Lower leg skin (tissue), 4 donors: ENCODE measurements around the gene EVL. TPM values are rescaled to one million over a fixed set of nuclear protein-coding genes. Genes with fewer than 3 reads are reported as not detected.

Experiments used
- DNase-seq, 2 donors: peaks; one replicate each; pipeline ENCODE4 v3.0.0-alpha.2; 2019; ENCODE audit warnings: low spot score in 2 of 2
- H3K4me3 ChIP-seq: fragments of 200-600 bp; sonication (generic); 2 replicates; pipeline ENCODE4 v1.5.1; 2017; ENCODE audit warnings: mild to moderate bottlenecking, low read depth; ENCODE audit not compliant: poor library complexity, severe bottlenecking
- POLR2A ChIP-seq, 2 donors: fragments of 450-650 bp; IDR thresholded peaks; one replicate each; pipeline ENCODE4 v1.6.1; 2016 to 2017; ENCODE audit warnings: antibody characterized with exemption in 2 of 2, mild to moderate bottlenecking in 1 of 2, moderate library complexity in 1 of 2
- WGBS, 2 donors: methylation state at CpG; one replicate each; pipeline ENCODE4 v1.1.5; 2018; 5-methylcytosine and 5-hydroxymethylcytosine counted together
- intact Hi-C: fragments of 100-400 bp; cut with DNase I; formaldehyde crosslinking; loops from one replicate; pipeline ENCODE4 v1.15.0; 2023; ENCODE audit warnings: low total_unique reads
- total RNA-seq, 4 donors: library from RNA; depleted of rRNA; stranded (reverse); fragments of >200 nt; gene quantifications; one replicate each; pipeline ENCODE4 v1.1.0, GENCODE V29; 2016
- TF ChIP-seq, protein P1 (sequence below), 3 donors: fragments of 450-650 bp; IDR thresholded peaks; one replicate each; pipeline ENCODE4 v1.5.1; 2016; ENCODE audit warnings: antibody characterized with exemption in 3 of 3, mild to moderate bottlenecking in 3 of 3, moderate library complexity in 2 of 3

EVL gene
- total RNA-seq, 4 donors from 2014 or later = 26.4 to 51.4 (median 40.9) TPM

DNA sequence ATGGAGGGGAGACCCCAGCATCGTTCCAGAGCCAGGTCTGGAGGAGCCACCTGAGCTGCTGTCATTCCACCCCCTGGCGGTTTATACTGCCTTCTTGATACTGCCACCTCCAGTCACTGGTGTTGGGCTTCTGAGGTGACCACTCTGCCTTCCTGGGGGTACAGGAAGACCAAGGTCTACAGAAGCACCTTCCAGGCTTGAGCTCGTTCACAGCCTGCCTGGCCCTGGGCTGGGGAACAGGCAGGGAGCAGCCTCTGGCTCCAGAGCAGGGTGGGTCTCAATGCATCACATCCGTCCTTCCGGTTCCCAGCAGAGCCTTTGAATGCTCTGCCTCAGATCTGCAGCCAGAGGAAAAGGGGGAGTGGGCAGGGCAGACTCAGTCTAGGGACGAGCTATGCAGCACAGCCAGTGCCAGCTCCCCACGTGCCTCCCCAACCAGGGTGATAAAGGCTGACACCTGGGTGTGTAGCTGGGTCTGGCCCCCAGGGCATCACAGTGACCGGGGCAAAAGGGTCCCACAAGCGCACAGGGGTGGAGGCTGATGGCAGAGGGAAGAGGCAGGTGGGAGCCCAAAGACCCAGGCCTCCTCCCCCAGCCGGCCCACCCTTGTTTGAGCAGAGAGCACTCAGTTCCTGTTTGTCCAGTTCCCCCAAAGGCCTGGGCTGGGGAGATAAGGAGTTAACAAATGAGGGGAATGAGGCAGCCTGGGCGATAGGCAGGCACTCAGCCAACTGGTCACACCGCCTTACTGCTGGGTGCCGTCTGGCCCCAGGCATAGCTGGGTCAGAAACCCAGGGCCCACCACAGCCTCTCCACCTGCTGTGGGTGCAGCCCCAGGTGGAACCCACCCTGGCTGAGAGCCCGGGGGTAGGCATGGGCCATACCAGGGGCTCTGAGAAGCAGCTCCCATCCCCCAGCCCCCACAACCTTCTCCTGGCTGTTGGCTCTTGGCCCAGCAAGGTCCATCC lies 77.1 kb downstream of the EVL start:
- DNase-seq = no peak
- WGBS, 2 donors = 63 to 72% methylated on average over 12 of the region's 14 CpGs
- intact Hi-C loops = no loop called here
- TF ChIP-seq, protein P1, sequence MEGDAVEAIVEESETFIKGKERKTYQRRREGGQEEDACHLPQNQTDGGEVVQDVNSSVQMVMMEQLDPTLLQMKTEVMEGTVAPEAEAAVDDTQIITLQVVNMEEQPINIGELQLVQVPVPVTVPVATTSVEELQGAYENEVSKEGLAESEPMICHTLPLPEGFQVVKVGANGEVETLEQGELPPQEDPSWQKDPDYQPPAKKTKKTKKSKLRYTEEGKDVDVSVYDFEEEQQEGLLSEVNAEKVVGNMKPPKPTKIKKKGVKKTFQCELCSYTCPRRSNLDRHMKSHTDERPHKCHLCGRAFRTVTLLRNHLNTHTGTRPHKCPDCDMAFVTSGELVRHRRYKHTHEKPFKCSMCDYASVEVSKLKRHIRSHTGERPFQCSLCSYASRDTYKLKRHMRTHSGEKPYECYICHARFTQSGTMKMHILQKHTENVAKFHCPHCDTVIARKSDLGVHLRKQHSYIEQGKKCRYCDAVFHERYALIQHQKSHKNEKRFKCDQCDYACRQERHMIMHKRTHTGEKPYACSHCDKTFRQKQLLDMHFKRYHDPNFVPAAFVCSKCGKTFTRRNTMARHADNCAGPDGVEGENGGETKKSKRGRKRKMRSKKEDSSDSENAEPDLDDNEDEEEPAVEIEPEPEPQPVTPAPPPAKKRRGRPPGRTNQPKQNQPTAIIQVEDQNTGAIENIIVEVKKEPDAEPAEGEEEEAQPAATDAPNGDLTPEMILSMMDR (IDR thresholded peaks at IDR 0.05) = no peak
- TF ChIP-seq POLR2A (IDR thresholded peaks at IDR 0.05) = no peak
- H3K4me3 ChIP-seq = no peak overlapping the region

DNA sequence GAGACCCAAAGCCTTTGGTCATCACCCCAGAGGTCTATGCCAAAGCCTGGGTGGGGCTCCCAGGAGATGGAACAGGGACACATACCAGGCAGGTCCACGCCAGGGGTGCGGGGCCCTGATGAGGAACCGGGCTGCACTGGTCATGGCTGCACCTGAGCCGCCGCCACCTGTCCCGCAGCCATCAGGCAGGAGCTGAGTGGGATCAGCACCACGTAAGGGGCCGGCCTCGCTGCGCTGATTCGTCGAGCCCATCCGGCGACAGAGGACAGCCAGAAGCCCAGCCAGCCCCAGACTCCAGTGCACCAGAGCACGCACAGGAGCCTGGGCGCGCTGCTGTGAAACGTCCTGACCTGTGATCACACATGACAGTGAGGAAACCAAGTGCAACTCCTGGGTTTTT lies 78.3 kb downstream of the EVL start:
- intact Hi-C loops = no loop called here
- TF ChIP-seq, protein P1 (IDR thresholded peaks at IDR 0.05) = no peak
- no peak for TF ChIP-seq POLR2A (IDR thresholded peaks at IDR 0.05)
- WGBS, 2 donors = 94 to 98% methylated on average over 10 to 12 of the region's 18 CpGs
- no peak overlapping the region for H3K4me3 ChIP-seq
- DNase-seq = no peak

DNA sequence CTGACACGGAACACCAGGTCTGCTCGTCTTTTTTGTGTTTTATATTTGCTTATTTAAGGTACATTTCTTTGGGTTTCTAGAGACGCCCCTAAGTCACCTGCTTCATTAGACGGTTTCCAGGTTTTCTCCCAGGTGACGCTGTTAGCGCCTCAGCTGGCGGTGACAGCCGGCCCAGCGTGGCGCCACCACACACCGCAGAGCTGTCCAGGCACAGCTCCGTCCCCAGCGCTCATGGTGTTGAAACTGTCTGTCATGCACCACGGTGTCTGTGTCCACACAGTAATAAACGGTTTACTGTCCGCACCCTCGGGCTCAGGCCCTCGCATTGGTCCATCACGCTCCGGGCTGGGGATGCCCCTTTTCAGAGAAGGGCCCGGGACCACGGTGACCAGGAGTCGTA lies 78.7 kb downstream of the EVL start:
- DNase-seq = no peak
- 90 to 93% methylated on average over 23 of the region's 23 CpGs for WGBS, 2 donors
- no peak overlapping the region for H3K4me3 ChIP-seq
- TF ChIP-seq POLR2A (IDR thresholded peaks at IDR 0.05) = no peak
- TF ChIP-seq, protein P1 (IDR thresholded peaks at IDR 0.05) = no peak
- intact Hi-C loops = no loop called here

DNA sequence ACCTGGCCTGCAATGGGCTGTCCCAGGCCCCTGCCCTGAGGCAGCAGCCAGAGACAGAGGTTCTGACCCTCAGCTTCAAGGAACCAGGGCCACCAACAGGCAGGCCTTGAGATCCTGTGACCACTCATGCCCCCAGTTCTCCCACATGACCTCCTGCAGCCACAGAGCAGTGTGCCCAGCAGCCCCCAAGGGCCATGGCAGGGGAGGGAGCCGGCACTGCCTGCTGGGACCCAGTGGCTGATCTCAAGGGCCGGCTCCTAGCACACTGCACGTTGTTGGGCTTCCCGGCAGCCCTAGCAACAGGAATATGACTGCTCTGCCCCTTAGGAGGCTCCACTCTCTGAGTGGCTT lies 79.4 kb downstream of the EVL start:
- no peak overlapping the region for H3K4me3 ChIP-seq
- 46% methylated on average over 4 of the region's 4 CpGs; no CpG with 5 or more reads in 1 of the 2 donors for WGBS, 2 donors
- no peak for TF ChIP-seq POLR2A (IDR thresholded peaks at IDR 0.05)
- TF ChIP-seq, protein P1 (IDR thresholded peaks at IDR 0.05) = no peak
- no peak for DNase-seq
- intact Hi-C loops = no loop called here

DNA sequence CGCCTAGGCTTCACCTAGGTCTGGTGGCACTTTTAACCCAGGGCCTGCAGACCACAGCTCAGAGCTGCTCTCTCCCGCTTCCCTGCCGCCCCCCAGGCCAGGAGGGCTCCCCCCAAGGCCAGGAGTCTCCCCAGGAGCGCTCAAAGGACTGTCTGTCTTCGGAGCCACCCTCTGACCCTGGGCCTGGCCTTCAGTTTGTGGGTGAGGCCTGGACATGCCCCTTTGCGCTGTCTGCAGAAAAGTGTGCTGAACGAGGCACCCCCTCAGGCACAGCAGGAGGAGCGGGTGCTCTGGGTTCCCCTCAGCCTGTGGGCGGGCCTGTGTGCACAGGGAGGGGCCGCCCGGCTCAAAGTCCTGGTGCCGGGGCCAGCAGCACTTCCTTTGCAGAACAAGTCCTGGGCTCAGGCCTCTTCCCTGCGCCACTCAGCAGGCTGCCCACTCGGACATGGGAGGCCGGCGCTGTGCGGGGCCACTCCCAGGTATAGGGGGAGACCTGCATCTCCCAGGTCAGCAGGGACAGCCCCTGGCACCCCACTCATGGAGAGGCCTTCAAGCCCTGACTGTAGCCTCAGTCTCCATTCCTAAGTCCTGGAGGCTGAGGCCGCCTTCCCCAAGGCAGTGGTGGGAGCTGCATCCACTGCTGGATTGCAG lies 79.9 kb downstream of the EVL start:
- TF ChIP-seq POLR2A (IDR thresholded peaks at IDR 0.05) = no peak
- TF ChIP-seq, protein P1 (IDR thresholded peaks at IDR 0.05) = no peak

More for the DNA sequence above, 79.9 kb downstream of the EVL start:
- H3K4me3 ChIP-seq = no peak overlapping the region
- no peak for DNase-seq
- WGBS, 2 donors = 68 to 73% methylated on average over 13 to 14 of the region's 18 CpGs
- intact Hi-C loops = no loop called here
